GM12878 (cell line): ENCODE measurements around the gene SLC22A7. TPM values are rescaled to one million over a fixed set of nuclear protein-coding genes. Genes with fewer than 3 reads are reported as not detected.
A peak's percentile ranks its signal among the peaks of the same experiment; 100 is the strongest.

ENCODE experiments used
- ATF2 ChIP-seq: IDR thresholded peaks from 2 replicates; pipeline ENCODE4 v1.6.1; 2012; ENCODE audit warnings: low read length, inconsistent platforms
- CBX3 ChIP-seq: fragments of 200-600 bp; sonication (generic); IDR thresholded peaks from 2 replicates; pipeline ENCODE4 v1.6.1; 2016; ENCODE audit warnings: low read depth, borderline replicate concordance
- ELK1 ChIP-seq: IDR thresholded peaks from 2 replicates; pipeline ENCODE4 v1.6.1; 2012; ENCODE audit warnings: low read depth, low read length, improper control_type of control experiment
- GATAD2B ChIP-seq: fragments of 450-650 bp; conservative IDR thresholded peaks from 2 replicates; pipeline ENCODE4 v1.6.1; 2017; ENCODE audit warnings: low read depth, mild to moderate bottlenecking, moderate library complexity
- JUND ChIP-seq: IDR thresholded peaks from 2 replicates; pipeline ENCODE4 v1.6.1; 2012; ENCODE audit warnings: low read depth, mild to moderate bottlenecking, low read length, improper control_type of control experiment, moderate library complexity
- MEF2B ChIP-seq: fragments of 450-650 bp; IDR thresholded peaks from 2 replicates; pipeline ENCODE4 v1.6.1; 2018; ENCODE audit warnings: mild to moderate bottlenecking, moderate library complexity; ENCODE audit not compliant: partially characterized antibody, poor library complexity, severe bottlenecking
- MYC ChIP-seq: IDR thresholded peaks from 2 replicates; pipeline ENCODE4 v1.6.1; 2011; ENCODE audit warnings: mild to moderate bottlenecking, low read length, moderate library complexity, inconsistent platforms; ENCODE audit not compliant: insufficient read depth, insufficient replicate concordance, insufficient read length, severe bottlenecking
- NFIC ChIP-seq: IDR thresholded peaks from 2 replicates; pipeline ENCODE4 v1.6.1; 2012; ENCODE audit warnings: low read depth, mild to moderate bottlenecking, inconsistent platforms, low read length, moderate library complexity
- NFXL1 ChIP-seq: fragments of 450-650 bp; IDR thresholded peaks from 2 replicates; pipeline ENCODE4 v1.6.1; 2017; ENCODE audit warnings: antibody characterized with exemption, mild to moderate bottlenecking, borderline replicate concordance
- PRDM15 ChIP-seq: fragments of 450-650 bp; formaldehyde crosslinking; IDR thresholded peaks from 2 replicates; pipeline ENCODE4 v1.4.0; 2020; ENCODE audit warnings: mild to moderate bottlenecking, moderate library complexity
- STAT1 ChIP-seq: fragments of 450-650 bp; conservative IDR thresholded peaks from 2 replicates; pipeline ENCODE4 v1.6.1; 2014; ENCODE audit warnings: antibody characterized with exemption, mild to moderate bottlenecking
- YY1 ChIP-seq: IDR thresholded peaks from 2 replicates; pipeline ENCODE4 v1.6.1; 2011; ENCODE audit warnings: low read depth, mild to moderate bottlenecking, low read length
- polyA plus RNA-seq, 11 experiments: library from polyadenylated mRNA; depleted of rRNA in 4 of 11; unstranded in 6 of 11; stranded (reverse) in 5 of 11; fragments of >200 nt; fragmentation: Nextera tagmentation in 4 of 11; fragmentation: Illumina TruSeq in 1 of 11; extraction: Ambion mirVana in 4 of 11; extraction: Trizol in 1 of 11; gene quantifications; 1 replicate in 1 of 11; 2 replicates in 10 of 11; pipeline versions ENCODE4 v1.2.1 to v1.2.3, GENCODE V29; 2011 to 2016; ENCODE audit warnings: inconsistent platforms in 2 of 11, missing spikeins in 2 of 11, low read depth in 1 of 11
- total RNA-seq, 4 experiments: library from RNA; depleted of rRNA in 3 of 4; stranded (reverse); fragments of >200 nt in 3 of 4; fragmentation: Illumina TruSeq in 1 of 4; extraction: Trizol in 1 of 4; gene quantifications; 2 replicates each; pipeline versions ENCODE4 v1.2.1 to v1.2.3, GENCODE V29; 2013 to 2021
- TF ChIP-seq, protein P1 (sequence below): IDR thresholded peaks from 2 replicates; pipeline ENCODE4 v1.6.1; 2012; ENCODE audit warnings: improper control_type of control experiment, low read depth, low read length; ENCODE audit not compliant: insufficient replicate concordance
- TF ChIP-seq, protein P2 (sequence below): IDR thresholded peaks from 2 replicates; pipeline ENCODE4 v1.6.1; 2011; ENCODE audit warnings: mild to moderate bottlenecking, low read depth, low read length, moderate library complexity; ENCODE audit not compliant: insufficient replicate concordance
- TF ChIP-seq, protein P3 (sequence below): IDR thresholded peaks from 2 replicates; pipeline ENCODE4 v1.6.1; 2011; ENCODE audit warnings: borderline replicate concordance, low read depth, mild to moderate bottlenecking, moderate library complexity, mixed read lengths, low read length; ENCODE audit not compliant: insufficient read depth; ENCODE audit errors: extremely low read length

The SLC22A7 gene
- total and polyA plus RNA-seq, 10 of the 15 experiments (the other 5 are each of a cell fraction or from before 2014, with no cell fraction given): 0.08 to 0.31 TPM; not detected in 8

DNA sequence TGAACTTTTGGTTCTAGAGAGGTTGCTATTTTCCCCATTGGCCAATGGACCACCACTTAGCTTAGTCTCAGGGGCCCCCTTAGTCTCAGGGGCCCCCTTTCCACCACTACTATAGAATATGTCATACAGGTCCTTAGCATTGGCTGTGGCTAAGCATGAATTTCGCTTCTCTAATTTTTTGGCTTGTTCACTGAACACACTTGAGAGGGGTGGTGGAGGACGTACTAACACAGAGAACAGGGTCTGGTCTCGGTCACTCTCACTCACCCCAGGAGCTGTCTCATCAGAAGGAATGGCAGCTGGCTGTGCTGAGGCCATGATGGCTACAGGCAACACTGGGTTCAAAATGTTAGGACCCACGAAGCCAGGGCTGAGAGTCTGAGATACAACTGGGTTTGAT lies 41.1 kb downstream of the SLC22A7 start (continued):
- TF ChIP-seq NFXL1: no peak
- peak; percentile 69; the same call in 1 of the 2 replicates for TF ChIP-seq ATF2
- no peak for TF ChIP-seq CBX3
- TF ChIP-seq PRDM15 (CRISPR knock-in tag): no peak
- TF ChIP-seq, protein P1, sequence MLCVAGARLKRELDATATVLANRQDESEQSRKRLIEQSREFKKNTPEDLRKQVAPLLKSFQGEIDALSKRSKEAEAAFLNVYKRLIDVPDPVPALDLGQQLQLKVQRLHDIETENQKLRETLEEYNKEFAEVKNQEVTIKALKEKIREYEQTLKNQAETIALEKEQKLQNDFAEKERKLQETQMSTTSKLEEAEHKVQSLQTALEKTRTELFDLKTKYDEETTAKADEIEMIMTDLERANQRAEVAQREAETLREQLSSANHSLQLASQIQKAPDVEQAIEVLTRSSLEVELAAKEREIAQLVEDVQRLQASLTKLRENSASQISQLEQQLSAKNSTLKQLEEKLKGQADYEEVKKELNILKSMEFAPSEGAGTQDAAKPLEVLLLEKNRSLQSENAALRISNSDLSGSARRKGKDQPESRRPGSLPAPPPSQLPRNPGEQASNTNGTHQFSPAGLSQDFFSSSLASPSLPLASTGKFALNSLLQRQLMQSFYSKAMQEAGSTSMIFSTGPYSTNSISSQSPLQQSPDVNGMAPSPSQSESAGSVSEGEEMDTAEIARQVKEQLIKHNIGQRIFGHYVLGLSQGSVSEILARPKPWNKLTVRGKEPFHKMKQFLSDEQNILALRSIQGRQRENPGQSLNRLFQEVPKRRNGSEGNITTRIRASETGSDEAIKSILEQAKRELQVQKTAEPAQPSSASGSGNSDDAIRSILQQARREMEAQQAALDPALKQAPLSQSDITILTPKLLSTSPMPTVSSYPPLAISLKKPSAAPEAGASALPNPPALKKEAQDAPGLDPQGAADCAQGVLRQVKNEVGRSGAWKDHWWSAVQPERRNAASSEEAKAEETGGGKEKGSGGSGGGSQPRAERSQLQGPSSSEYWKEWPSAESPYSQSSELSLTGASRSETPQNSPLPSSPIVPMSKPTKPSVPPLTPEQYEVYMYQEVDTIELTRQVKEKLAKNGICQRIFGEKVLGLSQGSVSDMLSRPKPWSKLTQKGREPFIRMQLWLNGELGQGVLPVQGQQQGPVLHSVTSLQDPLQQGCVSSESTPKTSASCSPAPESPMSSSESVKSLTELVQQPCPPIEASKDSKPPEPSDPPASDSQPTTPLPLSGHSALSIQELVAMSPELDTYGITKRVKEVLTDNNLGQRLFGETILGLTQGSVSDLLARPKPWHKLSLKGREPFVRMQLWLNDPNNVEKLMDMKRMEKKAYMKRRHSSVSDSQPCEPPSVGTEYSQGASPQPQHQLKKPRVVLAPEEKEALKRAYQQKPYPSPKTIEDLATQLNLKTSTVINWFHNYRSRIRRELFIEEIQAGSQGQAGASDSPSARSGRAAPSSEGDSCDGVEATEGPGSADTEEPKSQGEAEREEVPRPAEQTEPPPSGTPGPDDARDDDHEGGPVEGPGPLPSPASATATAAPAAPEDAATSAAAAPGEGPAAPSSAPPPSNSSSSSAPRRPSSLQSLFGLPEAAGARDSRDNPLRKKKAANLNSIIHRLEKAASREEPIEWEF: peak; percentile 72
- TF ChIP-seq MYC: no peak
- peak; percentile 43 for TF ChIP-seq NFIC
- 0 out of 2 replicates have a peak, but pooled peaks have one; percentile 56 for TF ChIP-seq GATAD2B
- peak; percentile 47; the same call in 1 of the 2 replicates for TF ChIP-seq JUND
- TF ChIP-seq STAT1: no peak
- TF ChIP-seq YY1: peak; percentile 60; the same call in 1 of the 2 replicates
- TF ChIP-seq, protein P2, sequence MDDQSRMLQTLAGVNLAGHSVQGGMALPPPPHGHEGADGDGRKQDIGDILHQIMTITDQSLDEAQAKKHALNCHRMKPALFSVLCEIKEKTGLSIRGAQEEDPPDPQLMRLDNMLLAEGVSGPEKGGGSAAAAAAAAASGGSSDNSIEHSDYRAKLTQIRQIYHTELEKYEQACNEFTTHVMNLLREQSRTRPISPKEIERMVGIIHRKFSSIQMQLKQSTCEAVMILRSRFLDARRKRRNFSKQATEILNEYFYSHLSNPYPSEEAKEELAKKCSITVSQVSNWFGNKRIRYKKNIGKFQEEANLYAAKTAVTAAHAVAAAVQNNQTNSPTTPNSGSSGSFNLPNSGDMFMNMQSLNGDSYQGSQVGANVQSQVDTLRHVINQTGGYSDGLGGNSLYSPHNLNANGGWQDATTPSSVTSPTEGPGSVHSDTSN: peak; percentile 33
- peak; percentile 95 for TF ChIP-seq MEF2B
- TF ChIP-seq ELK1: no peak
- TF ChIP-seq, protein P3, sequence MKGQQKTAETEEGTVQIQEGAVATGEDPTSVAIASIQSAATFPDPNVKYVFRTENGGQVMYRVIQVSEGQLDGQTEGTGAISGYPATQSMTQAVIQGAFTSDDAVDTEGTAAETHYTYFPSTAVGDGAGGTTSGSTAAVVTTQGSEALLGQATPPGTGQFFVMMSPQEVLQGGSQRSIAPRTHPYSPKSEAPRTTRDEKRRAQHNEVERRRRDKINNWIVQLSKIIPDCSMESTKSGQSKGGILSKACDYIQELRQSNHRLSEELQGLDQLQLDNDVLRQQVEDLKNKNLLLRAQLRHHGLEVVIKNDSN: no peak
